Thymus (tissue), 11 donors: Measurements from ENCODE around the gene DHRS9. TPM values are rescaled to one million over a fixed set of nuclear protein-coding genes. Genes with fewer than 3 reads are reported as not detected.

Experiments used
- DNase-seq, 9 donors: peaks; one replicate each; pipeline ENCODE4 v3.0.0-alpha.2; 2013; ENCODE audit warnings: low spot score in 9 of 9, low read depth in 6 of 9, missing footprints in 1 of 9
- H3K27ac ChIP-seq, 2 donors: one replicate each; pipeline ENCODE4 v1.5.1; 2013; ENCODE audit warnings: control low read depth in 1 of 2, low read depth in 1 of 2, low read length in 1 of 2, mild to moderate bottlenecking in 1 of 2, moderate library complexity in 1 of 2
- H3K27me3 ChIP-seq, 2 donors: one replicate each; pipeline ENCODE4 v1.5.1; 2013; ENCODE audit warnings: low read length in 1 of 2; ENCODE audit not compliant: control insufficient read depth in 2 of 2, insufficient read depth in 1 of 2
- H3K36me3 ChIP-seq, 2 donors: one replicate each; pipeline ENCODE4 v1.5.1; 2013; ENCODE audit warnings: low read length in 1 of 2, mild to moderate bottlenecking in 1 of 2, moderate library complexity in 1 of 2; ENCODE audit not compliant: control insufficient read depth in 2 of 2, insufficient read depth in 2 of 2
- H3K4me1 ChIP-seq, 2 donors: one replicate each; pipeline ENCODE4 v1.5.1; 2013; ENCODE audit warnings: low read length in 2 of 2; ENCODE audit not compliant: control insufficient read depth in 2 of 2, insufficient read depth in 2 of 2
- H3K4me3 ChIP-seq, 2 donors: one replicate each; pipeline ENCODE4 v1.5.1; 2013; ENCODE audit warnings: low read length in 2 of 2, control low read depth in 1 of 2, mild to moderate bottlenecking in 1 of 2
- H3K9me3 ChIP-seq, 2 donors: one replicate each; pipeline ENCODE4 v1.5.1; 2013; ENCODE audit warnings: low read length in 1 of 2, mild to moderate bottlenecking in 1 of 2; ENCODE audit not compliant: control insufficient read depth in 2 of 2, insufficient read depth in 1 of 2
- WGBS: extraction: QIAGEN DNeasy Blood & Tissue Kit; methylation state at CpG from one replicate; pipeline ENCODE4 v1.1.7; 2013; 5-methylcytosine and 5-hydroxymethylcytosine counted together
- polyA plus RNA-seq: library from polyadenylated mRNA; stranded (reverse); fragments of 200-250 nt; gene quantifications from one replicate; pipeline ENCODE4 v1.2.3, GENCODE V29; 2013
- total RNA-seq: library from RNA; stranded (reverse); fragments of 120-200 nt; gene quantifications from one replicate; pipeline ENCODE4 v1.2.4, GENCODE V29; 2013
- donor health status: healthy.

The DHRS9 gene
- total and polyA plus RNA-seq, 2 donors, result 0.85 to 3.1 TPM

- H3K9me3 ChIP-seq, result no peaks in the 10 kb centered on the region
- H3K4me3 ChIP-seq, result no peak overlapping the region
- 97% methylated on average over 2 of the region's 2 CpGs for WGBS
- H3K27ac ChIP-seq, result no peak overlapping the region
- no peaks in the 10 kb centered on the region for H3K36me3 ChIP-seq
- no peak for DNase-seq
- no peaks in the 10 kb centered on the region for H3K27me3 ChIP-seq
- H3K4me1 ChIP-seq, result peaks cover 3 to 50% of the 10 kb centered on the region in 2 donors
These were observed 36.8 kb downstream of the DHRS9 start for GRCh38 chr2:169106134-169106533.

DNA sequence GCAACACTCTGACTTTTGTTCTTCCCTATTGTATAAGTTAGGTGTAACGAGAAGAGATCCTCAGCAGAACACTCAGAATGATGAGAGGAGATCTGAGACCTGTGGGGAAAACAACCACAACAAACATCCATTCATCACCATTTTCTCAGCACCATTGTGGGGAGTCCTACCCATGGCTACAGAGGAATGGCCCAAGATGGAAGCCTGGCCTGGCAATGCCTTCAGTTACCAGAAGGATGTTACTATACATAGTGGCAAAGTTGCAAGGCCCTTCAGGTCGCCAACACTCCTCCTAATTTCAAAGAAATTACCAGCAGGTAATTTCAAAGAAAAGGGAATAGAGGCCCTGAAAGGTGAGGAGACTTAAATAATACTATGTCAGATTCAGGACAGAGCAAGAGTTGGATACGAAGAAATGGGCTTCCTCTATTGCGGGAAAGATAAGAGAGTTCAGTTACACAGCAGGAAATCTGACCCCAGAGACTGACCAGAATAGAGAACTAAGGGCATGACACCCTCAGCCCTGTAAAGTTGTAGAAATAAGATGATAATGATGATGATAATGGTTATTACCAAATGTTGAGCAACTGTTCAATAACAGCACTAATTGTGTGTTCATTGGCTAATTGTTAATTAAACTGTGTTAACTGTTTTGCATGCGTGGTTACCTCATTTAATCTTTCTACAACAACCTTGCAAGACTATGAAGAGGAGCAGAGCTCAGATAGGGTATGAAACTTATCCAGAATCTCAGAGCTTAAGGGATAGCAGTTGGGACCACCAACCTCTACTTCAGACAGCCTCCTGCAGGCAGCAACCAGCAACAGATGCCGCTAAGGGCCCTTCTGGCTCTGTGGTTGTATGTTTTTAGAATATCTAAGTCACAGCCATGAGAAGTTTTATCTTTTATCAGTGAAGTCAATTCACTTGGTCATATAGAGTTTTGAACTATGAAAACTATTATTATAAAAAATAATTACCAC, 37.5 kb downstream of the DHRS9 start:
- DNase-seq, result no peak
- no peak overlapping the region for H3K4me3 ChIP-seq
- peaks cover 3 to 51% of the 10 kb centered on the region in 2 donors for H3K4me1 ChIP-seq
- peak overlapping the region in 1 of 2 donors; percentile 11 for H3K27ac ChIP-seq
- H3K36me3 ChIP-seq, result no peaks in the 10 kb centered on the region
- H3K27me3 ChIP-seq, result no peaks in the 10 kb centered on the region
- 68% methylated on average over 6 of the region's 6 CpGs for WGBS
- H3K9me3 ChIP-seq, result no peaks in the 10 kb centered on the region

DNA sequence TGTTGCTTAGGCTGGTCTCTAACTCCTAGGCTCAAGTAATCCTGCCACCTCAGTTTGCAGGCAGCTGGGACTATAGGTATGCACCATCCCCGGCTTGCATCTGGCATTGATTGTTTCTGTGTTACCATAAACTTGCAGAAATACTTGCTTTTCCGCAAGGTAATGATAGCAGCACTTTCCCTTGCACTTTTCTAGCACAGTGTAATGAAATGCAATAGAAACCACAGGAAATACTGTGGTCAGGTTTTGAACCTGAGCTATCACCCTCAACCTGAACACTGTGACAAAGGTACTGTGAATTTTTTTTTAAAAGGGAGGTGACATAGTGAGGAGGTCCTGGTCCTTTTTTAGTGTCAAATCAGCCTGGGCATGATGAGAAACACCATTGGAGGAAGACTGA, 38.3 kb downstream of the DHRS9 start:
- Histone ChIP-seq H3K9me3 (no peaks in the 10 kb centered on the region), H3K4me1 (peaks cover 3 to 51% of the 10 kb centered on the region in 2 donors), H3K4me3 (no peak overlapping the region), H3K36me3 (no peaks in the 10 kb centered on the region), H3K27ac (peak overlapping the region in 1 of 2 donors; percentile 53), H3K27me3 (no peaks in the 10 kb centered on the region)
- peak; percentile 30 to 86 (median 55) for DNase-seq
- 16% methylated on average over 2 of the region's 2 CpGs for WGBS

GRCh38 chr2:169108099-169108884, 38.9 kb downstream of the DHRS9 start:
- no peak overlapping the region for H3K4me3 ChIP-seq
- H3K36me3 ChIP-seq, result no peaks in the 10 kb centered on the region
- H3K4me1 ChIP-seq, result peaks cover 3 to 51% of the 10 kb centered on the region in 2 donors
- 66% methylated on average over 3 of the region's 3 CpGs for WGBS
- no peak for DNase-seq
- no peaks in the 10 kb centered on the region for H3K9me3 ChIP-seq
- peak overlapping the region in 1 of 2 donors; percentile 53 for H3K27ac ChIP-seq
- H3K27me3 ChIP-seq, result no peaks in the 10 kb centered on the region

DNA sequence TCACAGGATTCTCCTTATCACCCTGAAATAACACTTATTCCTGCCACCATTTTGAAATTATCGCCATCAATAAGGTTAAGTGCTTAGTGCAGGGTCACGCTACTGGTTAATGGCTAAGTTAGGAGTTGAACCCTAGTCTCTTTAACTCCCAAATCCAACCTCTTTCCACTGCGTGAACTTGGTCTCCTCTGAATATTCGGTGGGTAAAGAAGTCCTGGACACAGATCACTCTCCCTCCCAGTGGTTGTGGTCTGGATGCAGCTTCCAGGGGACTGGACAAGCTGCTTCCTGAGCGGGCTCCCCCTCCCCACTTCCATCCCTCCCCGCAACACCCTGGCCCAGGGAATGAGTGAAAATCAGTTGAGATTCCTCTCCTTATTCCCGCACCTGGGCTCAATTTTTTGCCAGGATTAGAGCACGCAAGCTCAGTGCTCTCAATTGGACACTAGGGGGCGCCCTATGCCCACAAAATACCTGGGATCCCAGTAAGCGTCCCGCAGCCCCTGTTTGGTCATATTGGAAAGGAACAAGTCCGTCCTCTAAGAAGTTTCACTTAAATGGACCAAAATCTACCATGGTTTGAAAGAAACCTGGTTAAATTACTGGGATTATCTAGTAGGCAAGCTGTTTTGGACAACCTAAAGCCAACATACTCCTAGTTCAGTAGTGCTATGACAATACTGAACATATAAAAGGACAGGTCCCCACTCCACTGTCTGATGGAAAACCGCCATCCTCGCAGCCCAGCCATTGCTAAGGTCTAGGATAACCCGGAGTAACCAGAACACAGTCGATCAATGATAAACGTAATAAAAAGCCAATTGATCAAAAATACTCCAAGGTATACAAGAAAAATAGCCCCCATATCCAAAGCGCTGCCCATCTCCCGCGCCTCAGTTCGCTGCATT, 40.4 kb downstream of the DHRS9 start:
- 61% methylated on average over 21 of the region's 21 CpGs for WGBS
- Histone ChIP-seq H3K27me3 (no peaks in the 10 kb centered on the region), H3K27ac (no peak overlapping the region), H3K4me3 (no peak overlapping the region), H3K4me1 (peaks cover 3 to 51% of the 10 kb centered on the region in 2 donors), H3K9me3 (no peaks in the 10 kb centered on the region), H3K36me3 (no peaks in the 10 kb centered on the region)
- peak; percentile 34 to 82 (median 58) for DNase-seq

GRCh38 chr2:169110419-169110818, 41.1 kb downstream of the DHRS9 start:
- Histone ChIP-seq H3K27ac (no peak overlapping the region), H3K4me3 (no peak overlapping the region), H3K27me3 (no peaks in the 10 kb centered on the region), H3K9me3 (no peaks in the 10 kb centered on the region), H3K4me1 (peaks cover 3 to 51% of the 10 kb centered on the region in 2 donors), H3K36me3 (no peaks in the 10 kb centered on the region)
- 90% methylated on average over 7 of the region's 7 CpGs for WGBS
- DNase-seq, result no peak

DNA sequence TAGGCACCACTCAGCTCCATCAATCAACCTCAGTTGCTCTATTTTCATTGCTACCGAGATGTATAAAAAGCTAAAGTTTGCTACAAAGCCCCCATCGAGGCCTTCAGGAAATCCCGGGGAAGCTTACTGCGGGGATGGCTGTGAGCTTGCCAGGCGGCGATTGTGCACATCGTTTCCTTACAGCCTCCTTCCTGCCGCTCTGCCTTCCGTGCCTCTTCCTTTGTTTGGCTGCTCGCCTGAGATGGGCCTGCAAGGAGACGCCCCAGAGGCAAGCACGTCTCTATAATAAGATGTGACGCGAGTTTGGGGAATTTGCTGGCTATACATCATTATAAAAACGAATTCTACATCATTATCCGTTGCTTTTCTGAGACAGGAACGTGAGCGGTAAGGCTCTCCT, 41.6 kb downstream of the DHRS9 start:
- peaks cover 3 to 47% of the 10 kb centered on the region in 2 donors for H3K4me1 ChIP-seq
- H3K27ac ChIP-seq, result no peak overlapping the region
- H3K9me3 ChIP-seq, result no peaks in the 10 kb centered on the region
- H3K36me3 ChIP-seq, result no peaks in the 10 kb centered on the region
- no peak overlapping the region for H3K4me3 ChIP-seq
- no peaks in the 10 kb centered on the region for H3K27me3 ChIP-seq
- WGBS, result 49% methylated on average over 18 of the region's 18 CpGs
- DNase-seq, result no peak

DNA sequence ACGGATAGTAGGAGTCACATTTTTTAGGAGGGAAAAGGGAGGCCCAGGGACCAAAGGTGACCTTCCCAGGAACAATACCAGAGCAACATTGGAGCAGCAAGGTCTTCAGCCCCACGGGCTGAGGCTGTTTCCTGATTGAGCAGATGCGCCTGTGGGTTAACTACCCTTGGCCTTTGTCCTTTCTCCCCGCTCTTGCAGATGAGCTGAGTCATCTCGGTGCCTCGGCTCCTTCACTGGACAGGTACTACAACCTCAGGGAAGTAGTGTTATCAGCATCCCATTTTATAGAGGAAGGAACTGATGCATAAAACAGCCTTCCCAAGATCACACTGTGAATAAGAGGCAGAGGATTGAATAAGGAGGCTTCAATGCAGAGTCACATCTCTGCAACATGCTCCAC, 43.5 kb downstream of the DHRS9 start:
- WGBS, result 93% methylated on average over 6 of the region's 6 CpGs
- Histone ChIP-seq H3K4me3 (no peak overlapping the region), H3K27ac (no peak overlapping the region), H3K9me3 (no peaks in the 10 kb centered on the region), H3K36me3 (no peaks in the 10 kb centered on the region), H3K4me1 (peaks cover 0 to 29% of the 10 kb centered on the region in 2 donors), H3K27me3 (no peaks in the 10 kb centered on the region)
- no peak for DNase-seq
